SK-N-MC (cell line): ENCODE measurements around the gene SPATA24.
A peak's percentile ranks its signal among the peaks of the same experiment; 100 is the strongest.
"Not testable (repeated sequence)": the region's sequence is repeated elsewhere in the genome, so short reads cannot be mapped to it uniquely, and the experiment has no call there.

Experiments used
- DNase-seq: peaks from one replicate; pipeline ENCODE4 v3.0.0-alpha.2; 2011; ENCODE audit warnings: low read depth, low spot score
- H3K27ac ChIP-seq: fragments of 200-600 bp; sonication (generic); 2 replicates; pipeline ENCODE4 v1.5.1; 2016; ENCODE audit warnings: mixed run types
- H3K36me3 ChIP-seq: fragments of 200-600 bp; sonication (generic); 2 replicates; pipeline ENCODE4 v1.6.1; 2017; ENCODE audit warnings: antibody characterized with exemption, low read length, mixed read lengths; ENCODE audit not compliant: insufficient read depth
- H3K4me3 ChIP-seq: fragments of 200-600 bp; sonication (generic); 2 replicates; pipeline ENCODE4 v1.5.1; 2016
- H3K9ac ChIP-seq: fragments of 200-600 bp; sonication (generic); 2 replicates; pipeline ENCODE4 v1.8.0; 2017; ENCODE audit warnings: mixed run types, mixed read lengths; ENCODE audit not compliant: insufficient read length
- H3K9me3 ChIP-seq: fragments of 200-600 bp; sonication (generic); 2 replicates; pipeline ENCODE4 v1.6.1; 2017; ENCODE audit warnings: low read depth, mild to moderate bottlenecking, antibody characterized with exemption, low read length, moderate library complexity, mixed read lengths
- EZH2 ChIP-seq: fragments of 200-600 bp; sonication (generic); IDR thresholded peaks from one replicate; pipeline ENCODE4 v1.6.1; 2017; ENCODE audit warnings: antibody characterized with exemption
- FOXP2 ChIP-seq: optimal IDR thresholded peaks from 2 replicates; pipeline ENCODE3; 2011; ENCODE audit warnings: mild to moderate bottlenecking, moderate library complexity; ENCODE audit not compliant: insufficient read depth; ENCODE audit errors: extremely low read length, control extremely low read depth
- POLR2AphosphoS5 ChIP-seq: IDR thresholded peaks from 2 replicates; pipeline ENCODE4 v1.6.1; 2012; ENCODE audit warnings: mild to moderate bottlenecking, low read depth, low read length, borderline replicate concordance

Gene SPATA24

GRCh38 chr5:139403787-139404483, at the start of gene SPATA24:
Gene SPATA24 (minus strand): TSS chr5:139404089. CDS start chr5:139404060, 29 bp downstream.
- peak; percentile 67 for TF ChIP-seq POLR2AphosphoS5
- TF ChIP-seq EZH2, result no peak
- TF ChIP-seq FOXP2, result peak; percentile 11
- DNase-seq, result peak; percentile 95
- Histone ChIP-seq H3K36me3 (no peaks in the 10 kb centered on the region), H3K9ac (peak within 1 kb of the TSS; percentile 74), H3K9me3 (no peaks in the 10 kb centered on the region), H3K27ac (peak within 1 kb of the TSS; percentile 95), H3K4me3 (peak within 1 kb of the TSS; percentile 83)

- H3K4me3 ChIP-seq, result no peak overlapping the region
- H3K9me3 ChIP-seq, result no peaks in the 10 kb centered on the region
- no peak overlapping the region for H3K27ac ChIP-seq
- no peak overlapping the region for H3K9ac ChIP-seq
- no peak for DNase-seq
- H3K36me3 ChIP-seq, result no peaks in the 10 kb centered on the region
- no peak for TF ChIP-seq EZH2
- TF ChIP-seq FOXP2, result no peak
- no peak for TF ChIP-seq POLR2AphosphoS5
Measured at GRCh38 chr5:139451878-139452660, 48.2 kb upstream of the SPATA24 start.

GRCh38 chr5:139451176-139451575, 47.3 kb upstream of the SPATA24 start:
- H3K4me3 ChIP-seq, result no peak overlapping the region
- no peaks in the 10 kb centered on the region for H3K36me3 ChIP-seq
- H3K9ac ChIP-seq, result no peak overlapping the region
- DNase-seq, result no peak
- TF ChIP-seq EZH2, result no peak
- no peak for TF ChIP-seq POLR2AphosphoS5
- TF ChIP-seq FOXP2, result no peak
- H3K9me3 ChIP-seq, result no peaks in the 10 kb centered on the region
- H3K27ac ChIP-seq, result no peak overlapping the region

GRCh38 chr5:139446956-139447779, 43.3 kb upstream of the SPATA24 start:
- Histone ChIP-seq H3K27ac (no peak overlapping the region), H3K9ac (no peak overlapping the region), H3K4me3 (no peak overlapping the region), H3K9me3 (no peaks in the 10 kb centered on the region), H3K36me3 (no peaks in the 10 kb centered on the region)
- no peak for TF ChIP-seq POLR2AphosphoS5
- TF ChIP-seq FOXP2, result no peak
- no peak for TF ChIP-seq EZH2
- no peak for DNase-seq

GRCh38 chr5:139445325-139446170, 41.7 kb upstream of the SPATA24 start:
- H3K4me3 ChIP-seq, result no peak overlapping the region
- H3K9me3 ChIP-seq, result no peaks in the 10 kb centered on the region
- H3K9ac ChIP-seq, result no peak overlapping the region
- no peak for TF ChIP-seq FOXP2
- TF ChIP-seq EZH2, result no peak
- TF ChIP-seq POLR2AphosphoS5, result no peak
- DNase-seq, result no peak
- H3K27ac ChIP-seq, result no peak overlapping the region
- no peaks in the 10 kb centered on the region for H3K36me3 ChIP-seq

- no peak for DNase-seq
- Histone ChIP-seq H3K36me3 (no peaks in the 10 kb centered on the region), H3K4me3 (no peak overlapping the region), H3K9ac (no peak overlapping the region), H3K9me3 (no peaks in the 10 kb centered on the region), H3K27ac (no peak overlapping the region)
- TF ChIP-seq EZH2, result no peak
- no peak for TF ChIP-seq FOXP2
- TF ChIP-seq POLR2AphosphoS5, result no peak
Measured at GRCh38 chr5:139443831-139444453, 40.1 kb upstream of the SPATA24 start.

- not testable (repeated sequence) for H3K9me3 ChIP-seq, H3K36me3 ChIP-seq, H3K4me3 ChIP-seq, H3K27ac ChIP-seq, H3K9ac ChIP-seq, DNase-seq
Measured at GRCh38 chr5:139440416-139440815, 36.5 kb upstream of the SPATA24 start.
